Nucleus accumbens (tissue), 56 donors: ENCODE results near the gene RNF41.
"Not testable (repeated sequence)": the region's sequence is repeated elsewhere in the genome, so short reads cannot be mapped to it uniquely, and the experiment has no call there.

Source experiments
- DNase-seq, 56 donors: peaks; one replicate each; lab custom pipeline; 2025; lab: John Stamatoyannopoulos, UW

RNF41 gene

GRCh38 chr12:56221757-56222530 lies at the start of gene RNF41:
TSS of gene RNF41 (minus strand) at chr12:56221922. CDS start at chr12:56214047, 7,875 bp downstream.
- DNase-seq = peak; percentile 79 to 98 (median 95)

- DNase-seq = no peak
Measured at GRCh38 chr12:56271031-56271430, 49.3 kb upstream of the RNF41 start.

DNA sequence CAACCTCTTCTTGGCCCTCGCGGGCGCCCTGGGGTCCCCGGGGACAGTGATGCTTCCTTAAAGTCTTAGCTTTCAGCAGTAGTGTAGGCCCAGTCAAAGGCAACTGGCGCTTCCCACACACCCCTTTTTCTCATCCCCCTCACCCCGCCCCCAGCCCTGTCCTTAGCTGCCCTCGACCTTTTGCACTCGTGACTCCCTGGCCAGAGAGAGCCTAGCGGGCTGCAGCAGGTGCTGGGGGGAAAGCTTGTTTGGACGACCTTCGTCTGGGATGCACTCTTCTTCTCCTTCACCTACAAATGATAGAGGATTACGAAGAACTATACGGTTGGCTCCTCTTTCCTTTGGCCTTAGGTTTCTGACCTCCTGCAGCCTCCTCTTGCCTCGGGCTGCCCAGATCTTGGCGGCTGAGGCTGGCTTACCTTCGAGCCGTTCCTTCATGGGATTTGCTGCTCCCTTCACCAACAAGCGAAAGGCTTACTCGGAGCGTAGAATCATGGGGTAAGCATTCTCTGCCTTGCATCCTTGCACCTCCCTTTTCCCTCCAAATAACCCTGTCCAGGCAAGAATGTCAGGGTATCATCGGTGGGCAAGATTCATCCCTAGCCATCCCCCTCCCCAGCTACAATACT lies 45.8 kb upstream of the RNF41 start:
- peak in 5 of 56 donors; percentile 13 to 57 (median 23) for DNase-seq

- peak; percentile 37 to 95 (median 80) for DNase-seq
Measured at GRCh38 chr12:56266693-56267442, 45.1 kb upstream of the RNF41 start, which contains the start of gene COQ10A. TSS of gene COQ10A (plus strand) at chr12:56266942. CDS start at chr12:56267119, 177 bp downstream.

DNA sequence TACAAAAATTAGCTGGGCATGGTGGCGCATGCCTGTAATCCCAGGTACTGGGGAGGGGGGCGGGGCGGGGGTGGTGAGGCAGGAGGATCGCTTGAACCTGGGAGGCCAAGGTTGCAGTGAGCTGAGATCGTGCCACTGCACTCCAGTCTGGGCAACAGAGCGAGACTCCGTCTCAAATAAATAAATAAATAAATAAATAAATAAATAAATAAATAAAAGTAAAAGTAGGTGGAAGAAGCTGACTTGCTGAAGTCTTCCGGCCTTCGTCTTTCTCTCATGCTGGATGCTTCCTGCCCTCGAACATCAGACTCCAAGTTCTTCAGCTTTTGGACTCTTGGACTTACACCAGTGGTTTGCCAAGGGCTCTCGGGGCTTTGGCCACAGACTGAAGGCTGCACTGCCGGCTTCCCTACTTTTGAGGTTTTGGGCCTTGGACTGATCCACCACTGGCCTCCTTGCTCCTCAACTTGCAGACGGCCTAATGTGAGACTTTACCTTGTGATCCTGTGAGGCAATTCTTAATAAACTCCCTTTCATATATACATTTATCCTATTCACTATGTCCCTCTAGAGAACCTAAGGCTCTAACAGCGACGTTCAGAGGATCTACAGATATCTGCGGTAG lies 44.5 kb upstream of the RNF41 start:
- not testable (repeated sequence) for DNase-seq

- not testable (repeated sequence) for DNase-seq
Measured at GRCh38 chr12:56262955-56263354, 41.2 kb upstream of the RNF41 start.

GRCh38 chr12:56261503-56262232 lies 39.9 kb upstream of the RNF41 start:
- DNase-seq = no peak

GRCh38 chr12:56260921-56261320 lies 39.2 kb upstream of the RNF41 start:
- no peak for DNase-seq

- no peak for DNase-seq
Measured at GRCh38 chr12:56260380-56260779, 38.7 kb upstream of the RNF41 start.

- DNase-seq = no peak
Measured at GRCh38 chr12:56258820-56259183, 37.1 kb upstream of the RNF41 start.

DNA sequence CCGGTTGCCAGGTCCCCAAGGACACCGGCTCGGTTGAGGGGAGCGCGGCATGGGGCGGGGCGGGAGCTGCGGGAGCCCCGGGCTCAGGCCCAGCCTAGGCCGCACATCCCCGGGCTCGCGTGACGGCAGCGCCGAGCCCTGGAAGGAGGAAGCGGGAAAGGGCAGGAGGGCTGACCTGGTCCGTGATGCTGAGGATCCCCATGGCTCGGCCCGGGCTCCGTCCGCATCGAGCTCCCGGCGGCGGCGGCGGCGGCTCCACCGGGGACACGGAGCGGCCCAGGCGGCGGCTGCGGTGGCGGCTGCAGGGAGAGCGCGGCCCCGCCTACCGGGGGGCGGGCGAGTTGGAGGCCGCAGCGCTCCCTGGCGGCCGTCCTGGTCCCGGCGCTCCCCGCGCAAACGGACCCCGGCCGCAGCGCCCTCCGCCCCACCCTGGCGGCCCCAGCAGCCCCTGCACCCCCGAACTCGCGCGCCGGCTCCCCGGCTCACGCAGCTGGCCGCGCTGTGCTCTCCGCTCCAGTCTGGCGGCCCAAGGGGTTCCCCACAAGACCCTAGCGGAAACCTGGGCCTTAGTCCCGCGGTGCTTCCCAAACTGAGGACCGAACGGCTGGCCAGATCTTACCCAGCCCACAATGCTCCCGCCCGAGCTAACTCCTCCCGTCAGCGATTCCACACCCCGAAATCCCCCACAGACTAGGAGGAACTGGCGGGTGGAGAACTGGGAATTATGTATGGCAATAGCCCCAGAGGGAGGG lies 36.5 kb upstream of the RNF41 start, which contains the start of gene ANKRD52:
ANKRD52 (minus strand) TSS at position 317 of the 752 bp plus-strand sequence; CDS start at position 202, 115 bp downstream.
- DNase-seq = peak in 51 of 56 donors; percentile 24 to 84 (median 70)

DNA sequence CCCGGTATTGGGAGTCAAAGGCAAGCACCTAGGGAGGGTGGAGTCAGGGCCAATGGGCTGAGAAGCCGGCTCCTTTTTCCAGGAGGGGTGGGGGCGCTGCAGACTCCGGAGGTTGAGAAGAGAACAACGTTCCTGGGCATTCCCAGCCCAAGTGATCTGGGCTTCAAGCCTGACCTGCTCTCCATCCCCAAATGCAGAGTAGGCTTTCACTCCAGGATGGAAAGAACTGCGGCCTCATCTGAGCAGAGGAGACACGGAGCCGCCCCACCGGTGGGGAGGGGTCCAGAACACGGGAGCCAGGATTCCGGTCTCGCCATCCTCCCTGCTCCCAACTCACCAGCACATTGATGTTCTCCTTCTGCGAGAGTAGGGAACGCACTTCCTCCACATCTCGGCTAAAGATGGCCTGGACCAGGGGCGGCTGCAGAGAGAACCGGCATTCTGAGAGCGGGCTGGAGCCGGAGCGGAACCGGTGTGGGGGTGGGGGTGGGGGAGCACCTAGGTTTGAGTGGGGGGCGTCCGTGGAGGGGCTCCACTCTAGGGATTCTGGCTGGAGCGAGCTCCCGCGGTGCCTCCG lies 35.9 kb upstream of the RNF41 start:
- peak in 19 of 56 donors; percentile 2 to 52 (median 27) for DNase-seq

DNA sequence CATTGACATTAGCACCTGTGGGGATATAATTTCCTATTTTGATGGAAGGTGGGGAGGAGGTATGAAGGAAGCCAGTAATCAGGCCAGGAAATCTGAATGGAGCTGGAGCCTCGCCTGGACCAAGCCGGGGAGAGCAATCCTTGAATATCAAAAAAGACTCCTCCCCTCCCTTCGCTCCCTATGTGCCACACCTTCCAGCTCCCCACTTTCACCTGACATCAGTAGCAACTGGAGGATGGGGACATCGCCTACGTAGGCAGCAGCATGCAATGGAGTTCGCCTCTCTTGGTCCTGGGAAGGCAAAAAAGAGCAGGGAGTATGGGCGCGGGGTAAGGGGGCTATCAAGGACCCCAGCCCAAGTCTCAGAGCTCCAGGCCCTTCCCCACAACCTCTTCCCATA lies 35.3 kb upstream of the RNF41 start:
- peak in 8 of 56 donors; percentile 8 to 34 (median 22) for DNase-seq

GRCh38 chr12:56256326-56256960 lies 34.7 kb upstream of the RNF41 start:
- peak in 2 of 56 donors; percentile 8 to 47 for DNase-seq

DNA sequence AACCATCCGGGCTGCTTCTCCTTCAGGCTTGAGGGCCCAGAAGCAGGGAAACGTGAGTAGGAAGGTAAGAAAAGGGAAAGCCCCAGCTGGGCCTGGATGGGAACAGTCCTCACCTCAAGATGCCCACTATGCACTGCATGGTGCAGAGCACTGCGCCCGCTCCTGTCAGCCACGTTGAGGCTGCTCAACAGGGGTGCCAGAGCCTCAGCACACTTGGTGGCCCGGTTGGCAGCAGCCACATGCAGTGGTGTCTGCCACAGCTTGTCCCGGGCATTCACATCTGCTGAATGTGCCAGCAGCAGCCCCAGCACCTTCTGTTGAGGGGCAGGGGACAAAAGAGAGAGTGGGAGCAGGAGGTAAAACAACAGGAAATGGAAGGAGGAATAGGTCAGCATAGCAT lies 33.9 kb upstream of the RNF41 start:
- no peak for DNase-seq

GRCh38 chr12:56253091-56253490 lies 31.4 kb upstream of the RNF41 start:
- DNase-seq = no peak

DNA sequence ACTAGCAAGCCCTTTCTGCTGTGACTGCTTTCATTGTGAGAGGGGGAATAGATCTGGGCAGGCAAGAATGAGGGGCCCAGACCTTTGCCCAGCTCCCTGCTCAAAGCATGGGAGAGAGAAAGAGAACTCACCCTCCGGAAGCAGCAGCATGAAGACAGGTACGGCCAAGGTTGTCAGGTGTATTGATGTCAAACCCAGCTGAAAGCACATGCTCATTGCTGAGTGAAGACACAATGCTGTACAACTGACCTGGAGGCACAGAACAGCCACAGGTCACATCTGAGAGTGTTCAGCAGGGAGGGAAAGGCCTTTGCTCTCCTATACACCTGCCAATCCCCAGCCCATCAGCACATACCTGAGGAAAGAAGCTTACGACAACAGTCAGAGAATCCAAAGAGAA lies 30.9 kb upstream of the RNF41 start:
- no peak for DNase-seq

DNA sequence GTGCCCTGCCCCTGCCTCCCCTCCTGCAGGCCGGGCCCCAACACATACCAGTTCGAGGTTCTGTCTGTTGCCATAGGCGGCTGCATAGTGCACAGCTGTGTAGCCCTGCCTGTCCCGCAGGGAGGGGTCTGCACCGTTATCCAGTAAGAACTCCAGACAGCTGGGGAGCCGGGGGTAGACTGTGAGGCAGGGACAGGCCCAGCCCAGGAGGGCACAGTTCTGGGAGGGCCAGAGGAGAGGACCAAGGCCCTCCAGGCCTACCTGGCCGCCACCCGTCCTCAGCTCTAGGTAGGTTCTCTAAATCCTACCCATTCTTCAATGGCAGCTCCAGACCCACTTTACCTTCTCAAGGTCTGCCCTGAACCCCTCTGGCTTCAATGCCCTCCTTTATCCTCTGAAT lies 27.0 kb upstream of the RNF41 start:
- no peak for DNase-seq
